ENCODE data around the gene KCNJ10.

KCNJ10 gene

GRCh38 chr1:159955456-159955855 is 114.5 kb downstream of the KCNJ10 start:
- DNase-seq, result no peak

DNA sequence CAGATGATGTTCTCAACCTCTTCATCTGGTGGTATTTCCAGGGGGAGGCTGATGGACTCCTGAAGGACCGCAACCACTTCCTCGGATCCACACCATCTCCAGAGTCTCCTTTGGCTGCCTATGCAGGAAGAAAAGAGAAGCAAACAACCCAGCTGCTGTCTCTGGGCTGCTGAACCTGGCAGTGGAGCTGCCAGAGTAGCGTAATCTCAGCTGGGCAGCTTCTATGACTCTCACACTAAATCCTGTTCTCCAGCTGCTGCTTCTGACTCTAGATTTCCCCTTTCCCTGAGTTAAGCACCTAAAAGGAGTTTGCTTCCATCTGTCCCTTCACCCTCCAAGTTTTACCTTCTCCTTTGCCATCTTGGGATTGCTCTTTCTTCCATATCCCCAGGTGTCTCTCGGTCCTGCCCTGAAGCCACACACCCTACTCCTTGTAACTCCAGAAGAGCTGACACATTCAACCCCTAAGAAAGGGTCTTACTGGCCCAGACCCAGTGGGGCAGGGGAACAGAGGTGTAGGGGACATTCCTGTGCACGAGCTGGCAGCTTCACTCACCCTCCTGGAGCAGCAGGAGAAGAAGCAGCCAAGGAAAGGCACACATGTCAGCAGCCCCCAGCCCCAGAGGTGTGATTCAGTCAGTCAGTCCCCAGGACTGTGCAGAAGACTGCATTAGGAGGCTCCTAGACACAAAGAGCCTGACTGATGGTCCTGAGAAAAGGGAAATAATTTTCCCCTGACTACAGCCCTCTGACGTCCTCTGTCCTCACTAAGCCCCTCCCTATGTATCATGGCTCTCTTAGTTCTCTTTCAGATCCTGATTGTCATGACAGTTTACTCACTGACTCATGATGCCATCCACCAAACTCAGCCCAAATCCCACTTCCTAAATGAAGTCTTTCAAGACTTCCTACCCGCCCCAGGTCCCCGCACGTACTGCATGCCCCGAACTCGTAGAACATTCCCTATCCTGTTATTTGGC is 116.1 kb downstream of the KCNJ10 start, which contains the start of gene SLAMF9:
SLAMF9 (minus strand) TSS at position 702 of the 980 bp plus-strand sequence; CDS start at position 602, 100 bp downstream.
- no peak for DNase-seq

DNA sequence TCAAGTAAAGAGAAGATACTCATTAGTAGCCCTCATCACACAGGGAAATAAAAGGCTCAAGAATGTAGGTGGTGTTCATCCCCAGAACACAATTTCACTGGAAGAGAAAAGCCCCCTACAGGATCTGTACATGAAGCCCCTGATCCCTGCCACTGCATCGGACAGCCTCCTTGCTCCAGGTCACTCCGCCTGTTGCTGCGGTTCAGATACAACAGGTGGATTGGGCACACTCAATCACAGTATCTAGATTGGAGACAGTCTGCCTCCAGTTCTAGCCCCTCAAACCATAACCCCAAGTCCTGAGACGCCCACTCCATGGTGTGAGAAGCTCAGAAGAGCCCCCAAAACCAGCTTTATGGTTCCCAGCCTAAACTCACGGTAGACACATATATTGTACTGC is 117.0 kb downstream of the KCNJ10 start:
- no peak for DNase-seq

DNA sequence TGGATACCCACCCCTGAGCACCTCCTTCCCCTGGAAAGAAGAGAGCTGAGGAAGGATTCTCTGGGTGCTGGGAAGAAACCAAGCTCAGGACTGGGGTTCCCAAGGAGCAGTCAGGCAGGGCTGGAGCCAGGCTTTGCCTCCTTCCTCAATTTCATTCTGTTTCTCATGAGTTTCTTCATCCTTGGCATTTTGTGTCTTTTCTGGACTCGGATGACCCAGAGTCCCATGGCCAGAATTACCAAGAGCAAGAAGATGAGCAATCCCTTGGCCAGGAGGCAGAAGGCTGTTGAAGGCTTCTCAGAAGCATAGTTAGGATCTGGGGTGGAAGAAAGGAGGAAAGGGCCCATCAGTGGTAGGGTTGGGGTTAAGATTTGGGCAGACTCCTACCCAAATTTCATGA is 118.4 kb downstream of the KCNJ10 start:
- no peak for DNase-seq

GRCh38 chr1:159951016-159951415 is 118.9 kb downstream of the KCNJ10 start:
- no peak for DNase-seq

DNA sequence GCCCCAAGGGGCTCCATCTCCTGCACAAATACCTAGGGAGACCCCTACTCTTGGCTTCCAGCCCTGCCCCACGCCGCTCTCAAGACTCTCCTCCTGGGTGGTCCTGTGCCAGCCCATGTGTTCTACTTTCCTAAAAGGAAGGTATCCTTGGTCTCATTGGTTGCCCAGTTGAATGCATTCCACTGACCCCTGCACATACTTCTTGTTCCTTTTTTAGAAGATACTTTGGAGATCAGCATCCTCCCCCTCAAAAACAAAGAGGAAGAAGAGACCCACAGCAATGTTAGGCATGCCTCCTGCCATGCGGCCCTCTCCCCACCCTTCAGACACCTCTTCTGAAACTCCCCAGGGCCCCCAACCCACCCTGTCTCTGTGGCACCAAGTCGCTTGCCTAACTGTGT is 120.0 kb downstream of the KCNJ10 start:
- DNase-seq, result no peak

GRCh38 chr1:159949123-159949522 is 120.8 kb downstream of the KCNJ10 start:
- DNase-seq, result no peak
